IMR-90 (cell line): ENCODE measurements around the gene SF3A1. TPM values are rescaled to one million over a fixed set of nuclear protein-coding genes. Genes with fewer than 3 reads are reported as not detected.

Experiments
- ATAC-seq: fragments of 200-7000 bp; cut with Tn5 transposase; 2 replicates; pipeline ENCODE4 v1.9.1; 2020; ENCODE audit warnings: low read depth, mild to moderate bottlenecking, moderate library complexity
- BruUV-seq: library from RNA; stranded (reverse); fragments of 400-500 nt; replicated peaks from 2 replicates; lab custom pipeline; 2021; lab: Mats Ljungman, UMichigan
- CTCF ChIA-PET: fragments of 300-600 bp; formaldehyde crosslinking; extraction: SDS; loops from one replicate; lab custom pipeline; 2021; ENCODE audit warnings: antibody characterized with exemption; lab: Yijun Ruan, JAX
- POLR2A ChIA-PET: fragments of 300-600 bp; sonication (Branson Sonifier 250); formaldehyde crosslinking; loops from one replicate; lab custom pipeline; 2022; ENCODE audit warnings: antibody characterized with exemption; ENCODE audit not compliant: unreplicated experiment; lab: Charles Lee
- DNase-seq: peaks from one replicate; pipeline ENCODE4 v3.0.0; 2013
- H2AFZ ChIP-seq: replicated peaks from 2 replicates; pipeline ENCODE3; 2013; ENCODE audit warnings: low read length, mild to moderate bottlenecking; ENCODE audit not compliant: poor library complexity
- H2AK5ac ChIP-seq: 2 replicates; pipeline ENCODE4 v1.6.1; 2013; ENCODE audit warnings: low read depth, low read length, inconsistent platforms
- H2AK9ac ChIP-seq: replicated peaks from 2 replicates; pipeline ENCODE3; 2013; ENCODE audit warnings: mild to moderate bottlenecking, low read depth, low read length, moderate library complexity; ENCODE audit not compliant: poor library complexity
- H2BK120ac ChIP-seq: 2 replicates; pipeline ENCODE4 v1.6.1; 2013; ENCODE audit warnings: low read depth, low read length, inconsistent platforms
- H2BK15ac ChIP-seq: 3 replicates; pipeline ENCODE4 v1.6.1; 2013; ENCODE audit warnings: low read depth, low read length, inconsistent platforms
- H2BK20ac ChIP-seq: 2 replicates; pipeline ENCODE4 v1.6.1; 2013; ENCODE audit warnings: low read depth, mild to moderate bottlenecking, inconsistent platforms, low read length, moderate library complexity
- H2BK5ac ChIP-seq: 2 replicates; pipeline ENCODE4 v1.6.1; 2013; ENCODE audit warnings: mild to moderate bottlenecking, low read depth, low read length, inconsistent platforms; ENCODE audit not compliant: poor library complexity, severe bottlenecking
- H3K14ac ChIP-seq: replicated peaks from 2 replicates; pipeline ENCODE4 v1.6.1; 2013; ENCODE audit warnings: low read depth, low read length, inconsistent platforms
- H3K18ac ChIP-seq: 2 replicates; pipeline ENCODE4 v1.6.1; 2013; ENCODE audit warnings: low read depth, low read length, control low read depth
- H3K23ac ChIP-seq: 2 replicates; pipeline ENCODE4 v1.6.1; 2013; ENCODE audit warnings: low read depth, low read length, inconsistent platforms
- H3K27ac ChIP-seq: 2 replicates; pipeline ENCODE4 v1.5.1; 2013; ENCODE audit warnings: mild to moderate bottlenecking, control low read depth, low read length; ENCODE audit not compliant: insufficient read depth
- H3K27me3 ChIP-seq: 2 replicates; pipeline ENCODE4 v1.6.1; 2013; ENCODE audit warnings: low read length; ENCODE audit not compliant: control insufficient read depth, insufficient read depth
- H3K36me3 ChIP-seq: 2 replicates; pipeline ENCODE4 v1.6.1; 2013; ENCODE audit warnings: low read length, mixed read lengths; ENCODE audit not compliant: control insufficient read depth, insufficient read depth
- H3K4ac ChIP-seq: 2 replicates; pipeline ENCODE4 v1.6.1; 2013; ENCODE audit warnings: low read depth, low read length, inconsistent platforms
- H3K4me1 ChIP-seq: 2 replicates; pipeline ENCODE4 v1.6.1; 2013; ENCODE audit warnings: low read length, mixed read lengths; ENCODE audit not compliant: control insufficient read depth, insufficient read depth
- H3K4me2 ChIP-seq: 2 replicates; pipeline ENCODE4 v1.6.1; 2013; ENCODE audit warnings: low read depth, mild to moderate bottlenecking, control low read depth, low read length, moderate library complexity
- H3K4me3 ChIP-seq: 2 replicates; pipeline ENCODE4 v1.5.1; 2013; ENCODE audit warnings: low read depth, mild to moderate bottlenecking, control low read depth, low read length, moderate library complexity; ENCODE audit not compliant: insufficient read depth
- H3K56ac ChIP-seq: 2 replicates; pipeline ENCODE4 v1.6.1; 2013; ENCODE audit warnings: low read length, inconsistent platforms; ENCODE audit not compliant: insufficient read depth; ENCODE audit errors: extremely low read depth
- H3K79me1 ChIP-seq, 2 experiments: 2 replicates each; pipeline ENCODE4 v1.6.1; 2013; ENCODE audit warnings: low read length in 2 of 2, inconsistent platforms in 1 of 2, low read depth in 1 of 2
- H3K9ac ChIP-seq: 2 replicates; pipeline ENCODE4 v1.6.1; 2013; ENCODE audit warnings: low read depth, low read length, control low read depth
- H3K9me1 ChIP-seq: 2 replicates; pipeline ENCODE4 v1.6.1; 2013; ENCODE audit warnings: low read length, inconsistent platforms; ENCODE audit not compliant: insufficient read depth
- H3K9me3 ChIP-seq: 2 replicates; pipeline ENCODE4 v1.6.1; 2013; ENCODE audit warnings: low read length; ENCODE audit not compliant: control insufficient read depth, insufficient read depth
- H4K20me1 ChIP-seq: 2 replicates; pipeline ENCODE4 v1.6.1; 2013; ENCODE audit warnings: low read length, inconsistent platforms; ENCODE audit not compliant: insufficient read depth
- H4K5ac ChIP-seq: 2 replicates; pipeline ENCODE4 v1.6.1; 2013; ENCODE audit warnings: mild to moderate bottlenecking, low read depth, low read length, control low read depth
- H4K8ac ChIP-seq, 2 experiments: 2 replicates each; pipeline ENCODE4 v1.6.1; 2013; ENCODE audit warnings: low read depth in 2 of 2, low read length in 2 of 2, control low read depth in 1 of 2, inconsistent platforms in 1 of 2
- H4K91ac ChIP-seq: 2 replicates; pipeline ENCODE4 v1.6.1; 2013; ENCODE audit warnings: low read depth, low read length, inconsistent platforms; ENCODE audit not compliant: insufficient read depth
- MAZ ChIP-seq: IDR thresholded peaks from 2 replicates; pipeline ENCODE4 v1.6.1; 2012; ENCODE audit warnings: low read depth, mild to moderate bottlenecking, low read length, improper control_type of control experiment, moderate library complexity, borderline replicate concordance
- MXI1 ChIP-seq: IDR thresholded peaks from 2 replicates; pipeline ENCODE4 v1.6.1; 2012; ENCODE audit warnings: low read depth, mild to moderate bottlenecking, low read length, moderate library complexity, borderline replicate concordance
- WGBS, 2 experiments: methylation state at CpG; one replicate each; pipeline versions ENCODE4 v1.1.5 to v1.1.7; 2013; ENCODE audit warnings: missing lambda C conversion rate in 2 of 2; ENCODE audit not compliant: insufficient read length in 1 of 2; ENCODE audit errors: extremely low coverage in 2 of 2; 5-methylcytosine and 5-hydroxymethylcytosine counted together
- dilution Hi-C: fragments of 300-500 bp; cut with HindIII; formaldehyde crosslinking; loops from one replicate; pipeline ENCODE4 v1.14.3; 2018; ENCODE audit warnings: low sequenced_read_pairs; ENCODE audit not compliant: unreplicated experiment
- in situ Hi-C: fragments of 300-500 bp; cut with MboI; formaldehyde crosslinking; loops from 3 replicates; pipeline ENCODE4 v1.14.3; 2019; ENCODE audit warnings: low sequenced_read_pairs, inconsistent platforms, mixed read lengths
- intact Hi-C: fragments of 100-400 bp; cut with micrococcal nuclease; formaldehyde crosslinking; loops from 2 replicates; pipeline ENCODE4 v1.10.0; 2022
- polyA plus RNA-seq, 3 experiments: library from polyadenylated mRNA; depleted of rRNA; stranded (reverse); fragments of >200 nt; gene quantifications; 2 replicates each; pipeline ENCODE4 v1.2.3, GENCODE V29; 2012; ENCODE audit warnings: low replicate concordance in 1 of 3
- total RNA-seq: library from RNA; depleted of rRNA; stranded (reverse); fragments of >200 nt; gene quantifications from 2 replicates; pipeline ENCODE4 v1.2.3, GENCODE V29; 2012
- TF ChIP-seq, protein P1 (sequence below): conservative IDR thresholded peaks from 2 replicates; pipeline ENCODE4 v1.5.1; 2012; ENCODE audit warnings: mild to moderate bottlenecking, low read depth, low read length, improper control_type of control experiment
- TF ChIP-seq, protein P2 (sequence below): fragments of 150-350 bp; IDR thresholded peaks from 2 replicates; pipeline ENCODE4 v1.6.1; 2017; ENCODE audit warnings: mild to moderate bottlenecking, antibody characterized with exemption, low read length, low read depth

The SF3A1 gene
- total and polyA plus RNA-seq, 2 of the 4 experiments (the other 2 are of a cell fraction), result 36.9 to 67.2 TPM

DNA sequence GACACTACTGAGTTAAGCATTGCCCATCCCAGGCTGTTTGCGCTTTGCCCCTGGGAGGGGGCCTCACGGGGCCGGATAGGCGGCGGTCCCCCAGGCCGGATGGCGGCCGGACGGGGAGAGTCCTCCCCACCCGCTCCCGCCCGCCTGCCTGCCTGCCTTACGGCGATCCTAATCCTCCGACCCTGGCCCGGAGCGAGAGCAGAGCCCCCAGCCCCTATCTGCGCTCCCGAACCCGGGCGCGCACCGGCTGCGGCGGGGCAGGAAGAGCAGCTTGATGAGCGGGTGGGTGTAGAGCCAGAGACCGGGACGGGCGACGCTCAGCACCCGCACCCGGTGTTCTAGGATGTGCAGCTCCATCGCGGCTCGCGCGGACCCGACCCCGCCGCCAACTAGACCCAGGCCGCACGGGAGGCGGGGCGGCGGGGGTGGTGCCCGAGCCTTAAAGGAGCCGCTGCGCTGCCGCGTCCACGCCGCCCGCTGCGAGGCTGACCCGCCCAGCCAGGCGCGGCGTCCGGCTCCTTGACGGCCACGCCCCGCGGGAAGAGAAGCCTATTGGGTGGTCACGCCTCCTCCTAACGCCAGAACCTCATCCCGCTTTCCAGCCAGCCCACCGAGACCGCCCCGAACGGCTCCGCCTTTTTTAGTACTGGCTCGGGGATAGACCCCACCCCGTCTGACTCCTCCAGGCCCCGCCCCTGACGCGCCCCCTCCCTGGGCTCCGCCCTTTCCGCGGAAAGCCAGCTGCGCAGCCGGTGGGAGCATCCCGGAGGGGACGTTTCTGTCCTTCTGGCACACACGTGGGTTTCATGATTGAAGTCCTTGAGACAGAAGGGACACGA lies 67.3 kb downstream of the SF3A1 start, which contains the start of gene CASTOR1:
Gene CASTOR1 (minus strand): TSS at position 365 of the 839 bp plus-strand sequence. CDS start 8 bp downstream, at position 357.
- H2AK5ac ChIP-seq, result peak within 1 kb of the TSS; percentile 43
- H4K20me1 ChIP-seq, result peaks cover 20% of the 10 kb centered on the region
- H3K18ac ChIP-seq, result no peak within 1 kb of the TSS
- H3K36me3 ChIP-seq, result peaks cover 50% of the 10 kb centered on the region
- H4K91ac ChIP-seq, result peak within 1 kb of the TSS; percentile 35; the same call in 1 of the 2 replicates
- TF ChIP-seq, protein P1, sequence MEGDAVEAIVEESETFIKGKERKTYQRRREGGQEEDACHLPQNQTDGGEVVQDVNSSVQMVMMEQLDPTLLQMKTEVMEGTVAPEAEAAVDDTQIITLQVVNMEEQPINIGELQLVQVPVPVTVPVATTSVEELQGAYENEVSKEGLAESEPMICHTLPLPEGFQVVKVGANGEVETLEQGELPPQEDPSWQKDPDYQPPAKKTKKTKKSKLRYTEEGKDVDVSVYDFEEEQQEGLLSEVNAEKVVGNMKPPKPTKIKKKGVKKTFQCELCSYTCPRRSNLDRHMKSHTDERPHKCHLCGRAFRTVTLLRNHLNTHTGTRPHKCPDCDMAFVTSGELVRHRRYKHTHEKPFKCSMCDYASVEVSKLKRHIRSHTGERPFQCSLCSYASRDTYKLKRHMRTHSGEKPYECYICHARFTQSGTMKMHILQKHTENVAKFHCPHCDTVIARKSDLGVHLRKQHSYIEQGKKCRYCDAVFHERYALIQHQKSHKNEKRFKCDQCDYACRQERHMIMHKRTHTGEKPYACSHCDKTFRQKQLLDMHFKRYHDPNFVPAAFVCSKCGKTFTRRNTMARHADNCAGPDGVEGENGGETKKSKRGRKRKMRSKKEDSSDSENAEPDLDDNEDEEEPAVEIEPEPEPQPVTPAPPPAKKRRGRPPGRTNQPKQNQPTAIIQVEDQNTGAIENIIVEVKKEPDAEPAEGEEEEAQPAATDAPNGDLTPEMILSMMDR, result no peak
- TF ChIP-seq MAZ (peak; percentile 66), MXI1 (peak; percentile 94)
- TF ChIP-seq, protein P2, sequence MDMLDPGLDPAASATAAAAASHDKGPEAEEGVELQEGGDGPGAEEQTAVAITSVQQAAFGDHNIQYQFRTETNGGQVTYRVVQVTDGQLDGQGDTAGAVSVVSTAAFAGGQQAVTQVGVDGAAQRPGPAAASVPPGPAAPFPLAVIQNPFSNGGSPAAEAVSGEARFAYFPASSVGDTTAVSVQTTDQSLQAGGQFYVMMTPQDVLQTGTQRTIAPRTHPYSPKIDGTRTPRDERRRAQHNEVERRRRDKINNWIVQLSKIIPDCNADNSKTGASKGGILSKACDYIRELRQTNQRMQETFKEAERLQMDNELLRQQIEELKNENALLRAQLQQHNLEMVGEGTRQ, result peak; percentile 55; the same call in 1 of the 2 replicates
- H2AFZ ChIP-seq, result peak within 1 kb of the TSS; percentile 92
- BruUV-seq, result no TSS peak
- no peak within 1 kb of the TSS for H2BK20ac ChIP-seq
- peaks cover 6% of the 10 kb centered on the region for H3K9me1 ChIP-seq
- no peak within 1 kb of the TSS for H2BK120ac ChIP-seq
- peak within 1 kb of the TSS; percentile 38; the same call in 1 of the 2 replicates for H3K56ac ChIP-seq
- ChIA-PET CTCF (interaction anchor here (2.0 kb wide), 1 partner anchor 36 kb away, joined by 9 read pairs; no protein-coding TSS in a partner anchor), POLR2A (interaction anchor here (0.6 kb wide), 1 partner anchor 190 kb away, joined by 3 read pairs; no protein-coding TSS in a partner anchor)
- H2BK5ac ChIP-seq, result peak within 1 kb of the TSS; percentile 7
- no peaks in the 10 kb centered on the region for H3K27me3 ChIP-seq
- DNase-seq (peak; percentile 97), ATAC-seq (peak; percentile 91)
- H2BK15ac ChIP-seq, result no peak within 1 kb of the TSS
- peak within 1 kb of the TSS; percentile 47 to 61; a peak in 3 of 4 replicates for H4K8ac ChIP-seq
- peak within 1 kb of the TSS; percentile 43; the same call in 1 of the 2 replicates for H3K23ac ChIP-seq
- peaks cover 20% of the 10 kb centered on the region; the same call in 1 of the 2 replicates for H3K4me1 ChIP-seq
- no peaks in the 10 kb centered on the region for H3K9me3 ChIP-seq
- 2% methylated on average over 21 of the region's 85 CpGs; no CpG with 5 or more reads in 1 of the 2 experiments for WGBS, 2 experiments
- peak within 1 kb of the TSS; percentile 57 for H3K27ac ChIP-seq
- peak within 1 kb of the TSS; percentile 80 for H3K9ac ChIP-seq
- peak within 1 kb of the TSS; percentile 73 for H3K4ac ChIP-seq
- H3K14ac ChIP-seq, result peak within 1 kb of the TSS; percentile 74
- intact Hi-C loops, result loop anchor here (2.0 kb wide), 2 partner anchors 37 to 67 kb away; partner anchors contain the start of genes CCDC157, SF3A1 and TBC1D10A
- peak within 1 kb of the TSS; percentile 4; the same call in 1 of the 2 replicates for H4K5ac ChIP-seq
- dilution Hi-C loops, result no loop called here
- H3K4me3 ChIP-seq, result peak within 1 kb of the TSS; percentile 90
- peak within 1 kb of the TSS; percentile 93 for H3K4me2 ChIP-seq
- in situ Hi-C loops, result no loop called here
- H2AK9ac ChIP-seq, result peak within 1 kb of the TSS; percentile 85
- peaks cover 0 to 14% of the 10 kb centered on the region in 2 experiments; a peak in 3 of 4 replicates for H3K79me1 ChIP-seq
